ENCODE results near the gene SCFD2. TPM values are rescaled to one million over a fixed set of nuclear protein-coding genes. Genes with fewer than 3 reads are reported as not detected.
A peak's percentile ranks its signal among the peaks of the same experiment; 100 is the strongest.
"Not testable (repeated sequence)": the region's sequence is repeated elsewhere in the genome, so short reads cannot be mapped to it uniquely, and the experiment has no call there.

SCFD2 gene
- total RNA-seq, 2 experiments from 2014 or later, result 21.6 to 22.5 TPM

GRCh38 chr4:53161051-53161786 is 204.6 kb downstream of the SCFD2 start:
- H3K4me3 Mint-ChIP-seq, result no peak overlapping the region
- POLR2A ChIA-PET, result interaction anchor here (0.6 kb wide), 1 partner anchor 266 kb away, joined by 8 read pairs; no protein-coding TSS in a partner anchor

GRCh38 chr4:53156896-53157295 is 209.0 kb downstream of the SCFD2 start:
- Mint-ChIP-seq H3K27ac (no peak overlapping the region), H3K9me3 (ENCODE audit: low read depth) (peaks cover 5% of the 10 kb centered on the region), H3K4me3 (no peak overlapping the region), H3K4me1 (no peaks in the 10 kb centered on the region), H3K27me3 (no peaks in the 10 kb centered on the region), H3K36me3 (ENCODE audit: low read depth) (peaks cover 30% of the 10 kb centered on the region)
- intact Hi-C loops (cut with DNase I, micrococcal nuclease), result no loop called here
- ATAC-seq, result no peak
- no peak for DNase-seq
- POLR2A ChIA-PET, result no interaction called here
- CTCF ChIA-PET, result no interaction called here

More at GRCh38 chr4:53161051-53161786, 204.6 kb downstream of the SCFD2 start:
- ATAC-seq, result no peak
- no peak overlapping the region for H3K27ac Mint-ChIP-seq
- no peaks in the 10 kb centered on the region for H3K9me3 Mint-ChIP-seq (ENCODE audit: low read depth)
- intact Hi-C loops (cut with DNase I, micrococcal nuclease), result no loop called here
- CTCF ChIA-PET, result no interaction called here
- H3K36me3 Mint-ChIP-seq (ENCODE audit: low read depth), result peaks cover 19% of the 10 kb centered on the region
- DNase-seq, result no peak
- no peaks in the 10 kb centered on the region for H3K4me1 Mint-ChIP-seq
- no peaks in the 10 kb centered on the region for H3K27me3 Mint-ChIP-seq

- ATAC-seq, result no peak
- H3K36me3 Mint-ChIP-seq (ENCODE audit: low read depth), result peaks cover 22% of the 10 kb centered on the region
- intact Hi-C loops (cut with DNase I, micrococcal nuclease), result no loop called here
Measured at GRCh38 chr4:53152467-53152866, 213.4 kb downstream of the SCFD2 start.

GRCh38 chr4:53151489-53151788 is 214.4 kb downstream of the SCFD2 start:
- ChIA-PET POLR2A (no interaction called here), CTCF (no interaction called here)
- ATAC-seq, result no peak
- Mint-ChIP-seq H3K4me1 (no peaks in the 10 kb centered on the region), H3K36me3 (ENCODE audit: low read depth) (peaks cover 24% of the 10 kb centered on the region), H3K9me3 (ENCODE audit: low read depth) (peaks cover 5% of the 10 kb centered on the region), H3K4me3 (no peak overlapping the region), H3K27me3 (no peaks in the 10 kb centered on the region), H3K27ac (no peak overlapping the region)
- DNase-seq, result no peak
- intact Hi-C loops (cut with DNase I, micrococcal nuclease), result no loop called here

More at GRCh38 chr4:53152467-53152866, 213.4 kb downstream of the SCFD2 start:
- no peak overlapping the region for H3K27ac Mint-ChIP-seq
- H3K27me3 Mint-ChIP-seq, result no peaks in the 10 kb centered on the region
- CTCF ChIA-PET, result interaction anchor here (0.6 kb wide), 1 partner anchor 386 kb away, joined by 3 read pairs; no protein-coding TSS in a partner anchor
- no peaks in the 10 kb centered on the region for H3K4me1 Mint-ChIP-seq
- POLR2A ChIA-PET, result no interaction called here
- H3K9me3 Mint-ChIP-seq (ENCODE audit: low read depth), result peaks cover 5% of the 10 kb centered on the region
- DNase-seq, result no peak
- no peak overlapping the region for H3K4me3 Mint-ChIP-seq

- no peaks in the 10 kb centered on the region for H3K27me3 Mint-ChIP-seq
- ChIA-PET POLR2A (no interaction called here), CTCF (no interaction called here)
- ATAC-seq (no peak), DNase-seq (no peak)
- intact Hi-C loops (cut with DNase I, micrococcal nuclease), result no loop called here
- no peak overlapping the region for H3K27ac Mint-ChIP-seq
- no peaks in the 10 kb centered on the region for H3K4me1 Mint-ChIP-seq
- peaks cover 24% of the 10 kb centered on the region for H3K36me3 Mint-ChIP-seq (ENCODE audit: low read depth)
- H3K9me3 Mint-ChIP-seq (ENCODE audit: low read depth), result peaks cover 5% of the 10 kb centered on the region
- no peak overlapping the region for H3K4me3 Mint-ChIP-seq
Measured at GRCh38 chr4:53150631-53151488, 215.0 kb downstream of the SCFD2 start.

- H3K36me3 Mint-ChIP-seq (ENCODE audit: low read depth), result peaks cover 19% of the 10 kb centered on the region
- H3K4me3 Mint-ChIP-seq, result no peak overlapping the region
- H3K9me3 Mint-ChIP-seq (ENCODE audit: low read depth), result no peaks in the 10 kb centered on the region
- DNase-seq, result no peak
- no peak overlapping the region for H3K27ac Mint-ChIP-seq
- POLR2A ChIA-PET, result no interaction called here
- H3K27me3 Mint-ChIP-seq, result no peaks in the 10 kb centered on the region
- no peak for ATAC-seq
- intact Hi-C loops (cut with DNase I, micrococcal nuclease), result no loop called here
- H3K4me1 Mint-ChIP-seq, result peaks cover 5% of the 10 kb centered on the region
- CTCF ChIA-PET, result no interaction called here
Measured at GRCh38 chr4:53147711-53148110, 218.2 kb downstream of the SCFD2 start.

GRCh38 chr4:53147197-53147596 is 218.7 kb downstream of the SCFD2 start:
- H3K4me3 Mint-ChIP-seq, result no peak overlapping the region
- peaks cover 5% of the 10 kb centered on the region for H3K4me1 Mint-ChIP-seq
- ATAC-seq, result no peak
- POLR2A ChIA-PET, result no interaction called here
- peaks cover 20% of the 10 kb centered on the region for H3K36me3 Mint-ChIP-seq (ENCODE audit: low read depth)
- intact Hi-C loops (cut with DNase I, micrococcal nuclease), result no loop called here
- no peak overlapping the region for H3K27ac Mint-ChIP-seq
- CTCF ChIA-PET, result no interaction called here
- no peaks in the 10 kb centered on the region for H3K27me3 Mint-ChIP-seq
- H3K9me3 Mint-ChIP-seq (ENCODE audit: low read depth), result no peaks in the 10 kb centered on the region
- DNase-seq, result no peak

GRCh38 chr4:53141308-53141707 is 224.6 kb downstream of the SCFD2 start:
- ChIA-PET CTCF (interaction anchor here (0.6 to 1.2 kb wide), 2 partner anchors 21 to 127 kb away, joined by 3 read pairs; no protein-coding TSS in a partner anchor), POLR2A (no interaction called here)
- intact Hi-C loops (cut with DNase I, micrococcal nuclease), result no loop called here
- Mint-ChIP-seq H3K27me3 (no peaks in the 10 kb centered on the region), H3K27ac (peak overlapping the region; percentile 60), H3K4me1 (peaks cover 36% of the 10 kb centered on the region), H3K4me3 (no peak overlapping the region), H3K9me3 (ENCODE audit: low read depth) (no peaks in the 10 kb centered on the region), H3K36me3 (ENCODE audit: low read depth) (peaks cover 46% of the 10 kb centered on the region)
- no peak for DNase-seq
- peak; percentile 59 for ATAC-seq

GRCh38 chr4:53139256-53139655 is 226.6 kb downstream of the SCFD2 start:
- intact Hi-C loops (cut with DNase I, micrococcal nuclease), result loop anchor here in 1 of 2 experiments (10.0 kb wide), 2 partner anchors 124 to 424 kb away; no protein-coding TSS in a partner anchor
- POLR2A ChIA-PET; H3K27ac Mint-ChIP-seq; DNase-seq; H3K9me3 Mint-ChIP-seq (ENCODE audit: low read depth); CTCF ChIA-PET; ATAC-seq; H3K27me3 Mint-ChIP-seq; H3K4me3 Mint-ChIP-seq: not testable (repeated sequence)
- Mint-ChIP-seq H3K4me1 (peaks cover 36% of the 10 kb centered on the region), H3K36me3 (ENCODE audit: low read depth) (peaks cover 39% of the 10 kb centered on the region)

- H3K36me3 Mint-ChIP-seq (ENCODE audit: low read depth), result peaks cover 44% of the 10 kb centered on the region
- ATAC-seq, result peak; percentile 42
- H3K4me3 Mint-ChIP-seq, result no peak overlapping the region
- ChIA-PET POLR2A (no interaction called here), CTCF (no interaction called here)
- H3K4me1 Mint-ChIP-seq, result peaks cover 39% of the 10 kb centered on the region
- no peaks in the 10 kb centered on the region for H3K9me3 Mint-ChIP-seq (ENCODE audit: low read depth)
- no peaks in the 10 kb centered on the region for H3K27me3 Mint-ChIP-seq
- intact Hi-C loops (cut with DNase I, micrococcal nuclease), result loop anchor here in 1 of 2 experiments (10.0 kb wide), 2 partner anchors 123 to 423 kb away; no protein-coding TSS in a partner anchor
- H3K27ac Mint-ChIP-seq, result peak overlapping the region; percentile 20
- DNase-seq, result no peak
Measured at GRCh38 chr4:53137468-53137867, 228.4 kb downstream of the SCFD2 start.

GRCh38 chr4:53136954-53137353 is 228.9 kb downstream of the SCFD2 start:
- H3K27me3 Mint-ChIP-seq, result no peaks in the 10 kb centered on the region
- ChIA-PET POLR2A (no interaction called here), CTCF (no interaction called here)
- peak; percentile 47 for ATAC-seq
- peak; percentile 12 for DNase-seq
- H3K4me1 Mint-ChIP-seq, result peaks cover 40% of the 10 kb centered on the region
- H3K4me3 Mint-ChIP-seq, result no peak overlapping the region
- H3K27ac Mint-ChIP-seq, result peak overlapping the region; percentile 45
- H3K9me3 Mint-ChIP-seq (ENCODE audit: low read depth), result no peaks in the 10 kb centered on the region
- intact Hi-C loops (cut with DNase I, micrococcal nuclease), result loop anchor here in 1 of 2 experiments (10.0 kb wide), 2 partner anchors 122 to 422 kb away; no protein-coding TSS in a partner anchor
- H3K36me3 Mint-ChIP-seq (ENCODE audit: low read depth), result peaks cover 43% of the 10 kb centered on the region
